Trophoblast cell (in vitro differentiated cells and primary cell): ENCODE results near the gene TRABD2B.

Experiments
- DNase-seq, 2 donors: peaks; one replicate each; pipeline ENCODE4 v3.0.0-alpha.2; 2016
- H2AFZ ChIP-seq: 2 replicates; pipeline ENCODE4 v1.6.1; 2013; ENCODE audit warnings: low read length, moderate library complexity, mild to moderate bottlenecking; ENCODE audit not compliant: insufficient read depth, poor library complexity
- H2AK5ac ChIP-seq: 2 replicates; pipeline ENCODE4 v1.6.1; 2013; ENCODE audit warnings: mild to moderate bottlenecking, low read length
- H2BK120ac ChIP-seq: 2 replicates; pipeline ENCODE4 v1.6.1; 2013; ENCODE audit warnings: low read length, mild to moderate bottlenecking, moderate library complexity; ENCODE audit not compliant: insufficient read depth, poor library complexity
- H2BK12ac ChIP-seq: 2 replicates; pipeline ENCODE4 v1.6.1; 2013; ENCODE audit warnings: mild to moderate bottlenecking, low read length, moderate library complexity
- H2BK5ac ChIP-seq: 2 replicates; pipeline ENCODE4 v1.6.1; 2013; ENCODE audit warnings: low read length, low read depth, moderate library complexity, mild to moderate bottlenecking; ENCODE audit not compliant: poor library complexity
- H3K14ac ChIP-seq: 2 replicates; pipeline ENCODE4 v1.6.1; 2013; ENCODE audit warnings: mild to moderate bottlenecking, low read length
- H3K18ac ChIP-seq: 2 replicates; pipeline ENCODE4 v1.6.1; 2013; ENCODE audit warnings: mild to moderate bottlenecking, low read length
- H3K23ac ChIP-seq: 2 replicates; pipeline ENCODE4 v1.6.1; 2013; ENCODE audit warnings: low read length
- H3K27ac ChIP-seq: 2 replicates; pipeline ENCODE4 v1.5.1; 2013; ENCODE audit warnings: low read depth, mild to moderate bottlenecking, inconsistent platforms, low read length, moderate library complexity
- H3K27me3 ChIP-seq: 2 replicates; pipeline ENCODE4 v1.6.1; 2013; ENCODE audit warnings: inconsistent platforms, mild to moderate bottlenecking, low read length, moderate library complexity; ENCODE audit not compliant: insufficient read depth
- H3K36me3 ChIP-seq, 2 experiments: 1 replicate in 1 of 2; 2 replicates in 1 of 2; pipeline ENCODE4 v1.6.1; 2013; ENCODE audit warnings: low read length in 2 of 2, mild to moderate bottlenecking in 2 of 2, moderate library complexity in 1 of 2; ENCODE audit not compliant: insufficient read depth in 2 of 2, control insufficient read depth in 1 of 2
- H3K4ac ChIP-seq: 2 replicates; pipeline ENCODE4 v1.6.1; 2013; ENCODE audit warnings: low read depth, mild to moderate bottlenecking, low read length, moderate library complexity
- H3K4me1 ChIP-seq, 2 experiments: 1 replicate in 1 of 2; 2 replicates in 1 of 2; pipeline ENCODE4 v1.6.1; 2013; ENCODE audit warnings: low read length in 2 of 2, mild to moderate bottlenecking in 2 of 2, moderate library complexity in 1 of 2; ENCODE audit not compliant: insufficient read depth in 2 of 2, control insufficient read depth in 1 of 2
- H3K4me2 ChIP-seq: 2 replicates; pipeline ENCODE4 v1.6.1; 2013; ENCODE audit warnings: inconsistent platforms, mild to moderate bottlenecking, low read length, moderate library complexity
- H3K4me3 ChIP-seq: 2 replicates; pipeline ENCODE4 v1.5.1; 2013; ENCODE audit warnings: mild to moderate bottlenecking, low read depth, low read length, inconsistent platforms
- H3K79me1 ChIP-seq: one replicate; pipeline ENCODE4 v1.6.1; 2013; ENCODE audit warnings: low read length
- H3K79me2 ChIP-seq: 2 replicates; pipeline ENCODE4 v1.6.1; 2013; ENCODE audit warnings: low read length, mild to moderate bottlenecking; ENCODE audit not compliant: control insufficient read depth, insufficient read depth, poor library complexity
- H3K9ac ChIP-seq: 2 replicates; pipeline ENCODE4 v1.6.1; 2013; ENCODE audit warnings: mild to moderate bottlenecking, low read length
- H3K9me3 ChIP-seq: 2 replicates; pipeline ENCODE4 v1.6.1; 2013; ENCODE audit warnings: low read depth, mild to moderate bottlenecking, control low read depth, inconsistent platforms, low read length; ENCODE audit not compliant: insufficient read depth
- H4K12ac ChIP-seq: 2 replicates; pipeline ENCODE4 v1.6.1; 2013; ENCODE audit warnings: low read depth, mild to moderate bottlenecking, low read length, moderate library complexity
- H4K8ac ChIP-seq: 2 replicates; pipeline ENCODE4 v1.6.1; 2013; ENCODE audit warnings: low read depth, mild to moderate bottlenecking, low read length, moderate library complexity
- H4K91ac ChIP-seq: one replicate; pipeline ENCODE4 v1.6.1; 2013; ENCODE audit warnings: low read depth, mild to moderate bottlenecking, low read length, moderate library complexity
- WGBS: extraction: QIAGEN DNeasy Blood & Tissue Kit; methylation state at CpG from one replicate; pipeline ENCODE4 v1.1.7; 2013; ENCODE audit warnings: missing lambda C conversion rate; ENCODE audit not compliant: insufficient read length, insufficient coverage; ENCODE audit errors: extremely low coverage; 5-methylcytosine and 5-hydroxymethylcytosine counted together

The TRABD2B gene

GRCh38 chr1:48028218-48029069 lies 31.3 kb upstream of the TRABD2B start:
- no peaks in the 10 kb centered on the region for H3K9me3 ChIP-seq
- no peak overlapping the region for H3K27ac ChIP-seq
- H3K14ac ChIP-seq, result no peak overlapping the region
- H2BK120ac ChIP-seq, result no peak overlapping the region
- no peaks in the 10 kb centered on the region for H3K79me2 ChIP-seq
- H3K18ac ChIP-seq, result no peak overlapping the region
- H3K79me1 ChIP-seq, result no peaks in the 10 kb centered on the region
- no peak overlapping the region for H3K4ac ChIP-seq
- no peak overlapping the region for H3K4me2 ChIP-seq
- H3K9ac ChIP-seq, result no peak overlapping the region
- H3K36me3 ChIP-seq, result no peaks in the 10 kb centered on the region
- H3K23ac ChIP-seq, result no peak overlapping the region
- no peak overlapping the region for H4K8ac ChIP-seq
- no peak overlapping the region for H4K12ac ChIP-seq
- no peak overlapping the region for H2BK12ac ChIP-seq
- no peak for DNase-seq
- no peak overlapping the region for H2AFZ ChIP-seq
- no peak overlapping the region for H3K4me3 ChIP-seq
- no peaks in the 10 kb centered on the region for H3K4me1 ChIP-seq
- no peak overlapping the region for H4K91ac ChIP-seq
- H2AK5ac ChIP-seq, result no peak overlapping the region
- H3K27me3 ChIP-seq, result no peaks in the 10 kb centered on the region
- no peak overlapping the region for H2BK5ac ChIP-seq
- no CpG with 5 or more reads among the region's 12 CpGs for WGBS

- Histone ChIP-seq H3K27ac (no peak overlapping the region), H3K9me3 (no peaks in the 10 kb centered on the region), H3K14ac (no peak overlapping the region), H3K23ac (no peak overlapping the region), H3K4me2 (no peak overlapping the region), H2BK12ac (no peak overlapping the region), H4K91ac (no peak overlapping the region), H2BK120ac (no peak overlapping the region), H3K36me3 (no peaks in the 10 kb centered on the region), H2BK5ac (no peak overlapping the region), H3K27me3 (no peaks in the 10 kb centered on the region), H3K4me3 (no peak overlapping the region), H3K4ac (no peak overlapping the region), H4K12ac (no peak overlapping the region), H4K8ac (no peak overlapping the region), H3K9ac (no peak overlapping the region), H3K79me1 (no peaks in the 10 kb centered on the region), H3K79me2 (no peaks in the 10 kb centered on the region), H2AFZ (no peak overlapping the region), H3K4me1 (no peaks in the 10 kb centered on the region), H2AK5ac (no peak overlapping the region), H3K18ac (no peak overlapping the region)
- no CpG with 5 or more reads among the region's 2 CpGs for WGBS
- DNase-seq, result no peak
Measured at GRCh38 chr1:48027533-48027835, 30.3 kb upstream of the TRABD2B start.

- no peak overlapping the region for H2AK5ac ChIP-seq
- H3K23ac ChIP-seq, result no peak overlapping the region
- H3K36me3 ChIP-seq, result no peaks in the 10 kb centered on the region
- no peak overlapping the region for H2BK5ac ChIP-seq
- peaks cover 2% of the 10 kb centered on the region for H3K9me3 ChIP-seq
- no peaks in the 10 kb centered on the region for H3K79me1 ChIP-seq
- no peaks in the 10 kb centered on the region for H3K79me2 ChIP-seq
- H4K91ac ChIP-seq, result no peak overlapping the region
- no peak overlapping the region for H2BK12ac ChIP-seq
- H4K12ac ChIP-seq, result no peak overlapping the region
- no peak overlapping the region for H3K14ac ChIP-seq
- no peak overlapping the region for H3K4me3 ChIP-seq
- H3K9ac ChIP-seq, result no peak overlapping the region
- no peak overlapping the region for H2BK120ac ChIP-seq
- no peaks in the 10 kb centered on the region for H3K27me3 ChIP-seq
- no peak overlapping the region for H3K4me2 ChIP-seq
- no peak overlapping the region for H4K8ac ChIP-seq
- H2AFZ ChIP-seq, result no peak overlapping the region
- H3K4ac ChIP-seq, result no peak overlapping the region
- H3K18ac ChIP-seq, result no peak overlapping the region
- WGBS, result no CpG with 5 or more reads among the region's 9 CpGs
- no peaks in the 10 kb centered on the region for H3K4me1 ChIP-seq
- H3K27ac ChIP-seq, result no peak overlapping the region
- DNase-seq, result no peak
Measured at GRCh38 chr1:48026701-48027532, 29.7 kb upstream of the TRABD2B start.

- Histone ChIP-seq H3K18ac (no peak overlapping the region), H3K36me3 (no peaks in the 10 kb centered on the region), H2BK5ac (no peak overlapping the region), H3K4ac (no peak overlapping the region), H3K9me3 (peaks cover 2% of the 10 kb centered on the region), H4K8ac (no peak overlapping the region), H3K4me1 (no peaks in the 10 kb centered on the region), H3K27me3 (no peaks in the 10 kb centered on the region), H3K4me3 (no peak overlapping the region), H3K79me1 (no peaks in the 10 kb centered on the region), H3K9ac (no peak overlapping the region), H4K91ac (no peak overlapping the region), H2BK120ac (no peak overlapping the region), H3K79me2 (no peaks in the 10 kb centered on the region), H2AFZ (no peak overlapping the region), H2AK5ac (no peak overlapping the region), H3K27ac (no peak overlapping the region), H4K12ac (no peak overlapping the region), H2BK12ac (no peak overlapping the region), H3K4me2 (no peak overlapping the region), H3K23ac (no peak overlapping the region), H3K14ac (no peak overlapping the region)
- peak in 1 of 2 donors; percentile 8 for DNase-seq
- WGBS, result no CpG with 5 or more reads among the region's 2 CpGs
Measured at GRCh38 chr1:48026275-48026674, 29.1 kb upstream of the TRABD2B start.
